Thymus (tissue), 2 donors: ENCODE data around the gene SLC25A19. TPM values are rescaled to one million over a fixed set of nuclear protein-coding genes. Genes with fewer than 3 reads are reported as not detected.

Experiments
- polyA plus RNA-seq: library from polyadenylated mRNA; stranded (reverse); fragments of 200-250 nt; gene quantifications from one replicate; pipeline ENCODE4 v1.2.3, GENCODE V29; 2013
- total RNA-seq: library from RNA; stranded (reverse); fragments of 120-200 nt; gene quantifications from one replicate; pipeline ENCODE4 v1.2.4, GENCODE V29; 2013
- donor health status: healthy.

SLC25A19 gene
- total and polyA plus RNA-seq, 2 donors, result 15.4 to 18.3 TPM

Other genes with a start within 250 kb of the SLC25A19 start
- gene ATP5PD, start 242.5 kb downstream of the SLC25A19 start, total RNA-seq, result 288 TPM
- gene ATP5PD, start 242.5 kb downstream of the SLC25A19 start, polyA plus RNA-seq, result 390 TPM
- gene KCTD2, start 242.2 kb downstream of the SLC25A19 start, total RNA-seq, result 10.0 TPM
- 20.4 TPM for gene KCTD2, start 242.2 kb downstream of the SLC25A19 start, polyA plus RNA-seq
- 0.76 TPM for gene SLC16A5, start 201.5 kb downstream of the SLC25A19 start, total RNA-seq
- gene SLC16A5, start 201.5 kb downstream of the SLC25A19 start, polyA plus RNA-seq, result 5.0 TPM
- 4.3 TPM for gene ARMC7, start 179.5 kb downstream of the SLC25A19 start, total RNA-seq
- 10.0 TPM for gene ARMC7, start 179.5 kb downstream of the SLC25A19 start, polyA plus RNA-seq
- 64.2 TPM for gene NT5C, start 157.7 kb downstream of the SLC25A19 start, total RNA-seq
- 103 TPM for gene NT5C, start 157.7 kb downstream of the SLC25A19 start, polyA plus RNA-seq
- gene JPT1, start 134.9 kb downstream of the SLC25A19 start, total RNA-seq, result 92.1 TPM
- gene JPT1, start 134.9 kb downstream of the SLC25A19 start, polyA plus RNA-seq, result 130 TPM
- gene SUMO2, start 106.5 kb downstream of the SLC25A19 start, total RNA-seq, result 342 TPM
- gene SUMO2, start 106.5 kb downstream of the SLC25A19 start, polyA plus RNA-seq, result 135 TPM
- gene NUP85, start 83.8 kb downstream of the SLC25A19 start, total RNA-seq, result 54.5 TPM
- 88.3 TPM for gene NUP85, start 83.8 kb downstream of the SLC25A19 start, polyA plus RNA-seq
- 18.1 TPM for gene GGA3, start 27.8 kb downstream of the SLC25A19 start, total RNA-seq
- 33.3 TPM for gene GGA3, start 27.8 kb downstream of the SLC25A19 start, polyA plus RNA-seq
- gene MRPS7, start 27.6 kb downstream of the SLC25A19 start, total RNA-seq, result 62.8 TPM
- gene MRPS7, start 27.6 kb downstream of the SLC25A19 start, polyA plus RNA-seq, result 39.1 TPM
- gene MIF4GD, start 18.2 kb downstream of the SLC25A19 start, total RNA-seq, result 22.8 TPM
- gene MIF4GD, start 18.2 kb downstream of the SLC25A19 start, polyA plus RNA-seq, result 37.3 TPM
- gene GRB2, start 116.2 kb upstream of the SLC25A19 start, total RNA-seq, result 79.4 TPM
- 65.1 TPM for gene GRB2, start 116.2 kb upstream of the SLC25A19 start, polyA plus RNA-seq
- 16.1 TPM for gene TMEM94, start 167.2 kb upstream of the SLC25A19 start, total RNA-seq
- 64.5 TPM for gene TMEM94, start 167.2 kb upstream of the SLC25A19 start, polyA plus RNA-seq
- 1.0 TPM for gene CASKIN2, start 226.1 kb upstream of the SLC25A19 start, total RNA-seq
- gene CASKIN2, start 226.1 kb upstream of the SLC25A19 start, polyA plus RNA-seq, result 5.4 TPM
- gene TSEN54, start 227.1 kb upstream of the SLC25A19 start, total RNA-seq, result 36.3 TPM
- 91.0 TPM for gene TSEN54, start 227.1 kb upstream of the SLC25A19 start, polyA plus RNA-seq
- 5.3 TPM for gene LLGL2, start 236.3 kb upstream of the SLC25A19 start, total RNA-seq
- 36.6 TPM for gene LLGL2, start 236.3 kb upstream of the SLC25A19 start, polyA plus RNA-seq